Thyroid gland (tissue), 4 donors: ENCODE data around the gene NLRC5. TPM values are rescaled to one million over a fixed set of nuclear protein-coding genes. Genes with fewer than 3 reads are reported as not detected.

ENCODE experiments used
- DNase-seq, 2 donors: peaks; one replicate each; pipeline ENCODE4 v3.0.0-alpha.2; 2019
- H3K27ac ChIP-seq, 3 donors: fragments of 200-600 bp; sonication (generic); 1 replicate in 2 of 3; 2 replicates in 1 of 3; pipeline ENCODE4 v1.5.1; 2016 to 2019; ENCODE audit warnings: mild to moderate bottlenecking in 1 of 3, moderate library complexity in 1 of 3
- H3K27me3 ChIP-seq: fragments of 200-600 bp; sonication (generic); one replicate; pipeline ENCODE4 v1.5.1; 2019
- H3K36me3 ChIP-seq, 2 donors: fragments of 200-600 bp; sonication (generic); one replicate each; pipeline ENCODE4 v1.5.1; 2016 to 2019
- H3K4me1 ChIP-seq, 2 donors: fragments of 200-600 bp; sonication (generic); one replicate each; pipeline ENCODE4 v1.5.1; 2017 to 2019
- H3K4me3 ChIP-seq, 3 donors: fragments of 200-600 bp; sonication (generic); replicated peaks in 1 of 3; 1 replicate in 2 of 3; 2 replicates in 1 of 3; pipeline ENCODE4 v1.5.1; 2016; ENCODE audit warnings: mild to moderate bottlenecking in 1 of 3
- H3K9me3 ChIP-seq: fragments of 200-600 bp; sonication (generic); one replicate; pipeline ENCODE4 v1.5.1; 2017
- CTCF ChIP-seq, 6 experiments: fragments of 200-600 bp in 3 of 6; fragments of 450-650 bp in 3 of 6; sonication (generic) in 3 of 6; IDR thresholded peaks; one replicate each; pipeline ENCODE4 v1.5.1; 2016 to 2019; ENCODE audit warnings: antibody characterized with exemption in 6 of 6, mild to moderate bottlenecking in 2 of 6, inconsistent platforms in 1 of 6, moderate library complexity in 1 of 6
- POLR2A ChIP-seq, 2 donors: fragments of 450-650 bp; IDR thresholded peaks; one replicate each; pipeline ENCODE4 v1.6.1; 2017; ENCODE audit warnings: antibody characterized with exemption in 2 of 2, mild to moderate bottlenecking in 2 of 2, moderate library complexity in 1 of 2
- WGBS, 2 donors: methylation state at CpG; one replicate each; pipeline ENCODE4 v1.1.5; 2017; 5-methylcytosine and 5-hydroxymethylcytosine counted together
- intact Hi-C: fragments of 100-400 bp; cut with DNase I; formaldehyde crosslinking; loops from one replicate; pipeline ENCODE4 v1.15.1; 2023
- total RNA-seq, 4 donors: library from RNA; depleted of rRNA; stranded (reverse); fragments of >200 nt; gene quantifications; one replicate each; pipeline ENCODE4 v1.2.3, GENCODE V29; 2016

NLRC5 gene
- total RNA-seq, 4 donors from 2014 or later = 14.1 to 33.5 (median 20.5) TPM

GRCh38 chr16:56998352-56998751, 9.0 kb downstream of the NLRC5 start:
- Histone ChIP-seq H3K27me3 (no peaks in the 10 kb centered on the region), H3K9me3 (no peaks in the 10 kb centered on the region), H3K36me3 (no peaks in the 10 kb centered on the region), H3K27ac (peak overlapping the region in 1 of 3 donors; percentile 63), H3K4me1 (peaks cover 0 to 22% of the 10 kb centered on the region in 2 donors), H3K4me3 (no peak overlapping the region)
- intact Hi-C loops = no loop called here
- no peak for DNase-seq
- TF ChIP-seq CTCF (IDR thresholded peaks at IDR 0.05) (no peak), POLR2A (IDR thresholded peaks at IDR 0.05) (no peak)
- 96 to 97% methylated on average over 3 of the region's 3 CpGs for WGBS, 2 donors

GRCh38 chr16:56998861-56999260, 9.5 kb downstream of the NLRC5 start:
- H3K4me3 ChIP-seq = no peak overlapping the region
- WGBS, 2 donors = 88 to 89% methylated on average over 6 of the region's 6 CpGs
- no peak for TF ChIP-seq POLR2A (IDR thresholded peaks at IDR 0.05)
- H3K4me1 ChIP-seq = peaks cover 0 to 22% of the 10 kb centered on the region in 2 donors
- intact Hi-C loops = no loop called here
- no peak for DNase-seq
- no peaks in the 10 kb centered on the region for H3K27me3 ChIP-seq
- no peaks in the 10 kb centered on the region for H3K9me3 ChIP-seq
- no peaks in the 10 kb centered on the region for H3K36me3 ChIP-seq
- peak overlapping the region in 2 of 3 donors; percentile 63 to 68 for H3K27ac ChIP-seq

DNA sequence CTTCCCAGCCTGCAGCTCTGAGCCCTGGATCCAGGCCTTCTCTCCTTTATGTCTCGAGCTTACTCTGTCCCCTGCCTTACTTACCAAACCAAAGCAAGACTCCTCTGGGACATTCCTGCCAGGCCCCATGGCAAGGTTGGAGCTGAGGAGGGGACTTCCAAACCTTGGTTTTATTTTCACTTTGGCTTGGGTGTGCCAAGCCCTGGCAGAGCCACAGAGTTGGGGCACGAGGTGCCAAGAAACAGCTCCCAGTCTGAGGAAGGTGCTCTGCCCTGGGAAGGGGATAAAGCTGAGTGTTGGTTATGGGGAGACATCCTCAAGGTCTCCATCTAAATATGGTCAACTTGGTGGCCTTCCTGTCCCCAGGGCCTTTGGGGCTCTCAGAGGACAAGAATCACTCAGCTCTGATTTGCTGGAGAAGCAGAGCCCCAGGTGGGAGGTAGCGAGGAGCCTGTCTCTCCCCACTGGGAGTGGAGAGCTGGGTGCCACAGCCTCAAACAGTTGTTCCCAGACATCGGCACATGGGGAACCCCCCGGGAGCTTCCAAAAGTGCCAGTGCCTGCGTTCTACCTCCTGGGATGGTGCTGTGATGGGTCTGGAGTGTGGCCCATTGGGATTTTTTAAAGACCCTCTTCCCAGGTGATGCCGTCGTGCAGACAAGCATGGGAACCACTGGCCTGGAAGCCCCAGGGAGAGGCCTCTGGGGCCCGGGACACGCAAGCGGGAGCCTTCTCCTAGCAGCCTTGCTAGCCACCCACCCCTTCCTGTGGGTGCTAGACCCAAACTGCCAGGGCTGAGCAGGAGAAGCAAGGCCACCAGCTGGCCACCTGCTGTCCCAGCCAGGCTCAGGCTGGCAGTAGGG, 10.3 kb downstream of the NLRC5 start:
- Histone ChIP-seq H3K36me3 (no peaks in the 10 kb centered on the region), H3K9me3 (no peaks in the 10 kb centered on the region), H3K27me3 (no peaks in the 10 kb centered on the region), H3K4me3 (no peak overlapping the region), H3K4me1 (peaks cover 0 to 22% of the 10 kb centered on the region in 2 donors), H3K27ac (peak overlapping the region; percentile 27 to 68 (median 63))
- peak in 1 of 2 donors; percentile 27 for DNase-seq
- intact Hi-C loops = no loop called here
- 83 to 93% methylated on average over 9 to 11 of the region's 11 CpGs for WGBS, 2 donors
- TF ChIP-seq POLR2A (IDR thresholded peaks at IDR 0.05) = no peak
- no peak for TF ChIP-seq CTCF (IDR thresholded peaks at IDR 0.05)

GRCh38 chr16:57000271-57001025, 11.1 kb downstream of the NLRC5 start:
- WGBS, 2 donors = 67 to 69% methylated on average over 3 to 5 of the region's 5 CpGs
- TF ChIP-seq POLR2A (IDR thresholded peaks at IDR 0.05) = no peak
- no peak for TF ChIP-seq CTCF (IDR thresholded peaks at IDR 0.05)
- peak; percentile 15 to 27 for DNase-seq
- H3K4me3 ChIP-seq = no peak overlapping the region
- intact Hi-C loops = no loop called here
- no peaks in the 10 kb centered on the region for H3K27me3 ChIP-seq
- peak overlapping the region; percentile 27 to 68 (median 63) for H3K27ac ChIP-seq
- no peaks in the 10 kb centered on the region for H3K36me3 ChIP-seq
- no peaks in the 10 kb centered on the region for H3K9me3 ChIP-seq
- peaks cover 0 to 22% of the 10 kb centered on the region in 2 donors for H3K4me1 ChIP-seq

DNA sequence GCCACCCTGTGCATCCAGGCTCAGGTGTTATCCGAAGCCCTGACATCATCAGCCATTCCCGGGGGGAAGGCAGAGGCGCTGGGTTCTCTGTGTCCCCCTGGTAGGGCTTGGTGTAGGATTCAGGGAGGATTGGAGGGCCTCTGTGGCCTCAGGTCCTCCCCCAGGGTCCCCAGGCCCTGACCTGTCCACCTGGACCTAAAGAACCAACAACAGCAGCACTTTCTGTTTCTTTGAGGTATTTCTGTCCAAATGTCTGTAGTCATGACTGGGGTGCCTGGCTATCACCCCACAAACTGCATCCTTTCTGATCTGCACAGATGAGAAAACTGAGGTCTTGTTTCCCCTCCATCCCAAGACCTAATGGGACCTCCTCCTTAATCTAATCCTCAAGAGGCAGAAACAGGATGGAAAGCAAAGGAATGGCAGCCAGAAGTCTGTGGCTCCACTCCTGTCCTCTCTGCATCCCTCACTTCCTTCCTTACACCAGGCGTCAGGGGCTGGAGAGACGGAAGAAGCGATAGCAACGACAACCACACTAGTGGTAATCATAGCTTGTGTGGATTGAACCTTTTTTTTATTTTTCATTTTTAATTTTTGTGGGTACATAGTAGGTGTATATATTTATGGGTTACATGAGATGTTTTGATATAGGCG, 11.8 kb downstream of the NLRC5 start:
- TF ChIP-seq POLR2A (IDR thresholded peaks at IDR 0.05) = no peak
- no peak for TF ChIP-seq CTCF (IDR thresholded peaks at IDR 0.05)
- Histone ChIP-seq H3K9me3 (no peaks in the 10 kb centered on the region), H3K27me3 (no peaks in the 10 kb centered on the region), H3K27ac (peak overlapping the region; percentile 13 to 68 (median 52)), H3K4me3 (no peak overlapping the region), H3K36me3 (no peaks in the 10 kb centered on the region), H3K4me1 (peaks cover 0 to 22% of the 10 kb centered on the region in 2 donors)
- no peak for DNase-seq
- whole genome bisulfite sequencing, 2 donors = 82 to 89% methylated on average over 7 to 8 of the region's 8 CpGs
- intact Hi-C loops = no loop called here
